NT2/D1 (cell line): Measurements from ENCODE around the gene CCSER1.

Experiments used
- DNase-seq: peaks from one replicate; pipeline ENCODE4 v3.0.0-alpha.2; 2011; ENCODE audit warnings: low read depth, low spot score
- H3K27me3 ChIP-seq: 2 replicates; pipeline ENCODE4 v1.6.0; 2011; ENCODE audit warnings: mild to moderate bottlenecking; ENCODE audit not compliant: insufficient read length, insufficient read depth
- H3K36me3 ChIP-seq: 2 replicates; pipeline ENCODE4 v1.6.1; 2011; ENCODE audit warnings: mild to moderate bottlenecking, low read length, mixed read lengths; ENCODE audit not compliant: insufficient read depth, insufficient read length
- H3K4me1 ChIP-seq: 2 replicates; pipeline ENCODE4 v1.5.1; 2011; ENCODE audit not compliant: insufficient read depth, insufficient read length
- H3K4me3 ChIP-seq: 2 replicates; pipeline ENCODE4 v1.5.1; 2011; ENCODE audit warnings: low read depth; ENCODE audit not compliant: insufficient read length
- H3K9ac ChIP-seq: 2 replicates; pipeline ENCODE4 v1.6.0; 2011; ENCODE audit warnings: low read depth; ENCODE audit not compliant: insufficient read length
- H3K9me3 ChIP-seq: 2 replicates; pipeline ENCODE4 v1.5.1; 2011; ENCODE audit warnings: mild to moderate bottlenecking, low read length; ENCODE audit not compliant: insufficient read depth
- SUZ12 ChIP-seq: IDR thresholded peaks from 2 replicates; pipeline ENCODE4 v1.6.1; 2011; ENCODE audit not compliant: insufficient read length, insufficient read depth; ENCODE audit errors: extremely low read depth
- YY1 ChIP-seq: IDR thresholded peaks from 2 replicates; pipeline ENCODE4 v1.6.1; 2011; ENCODE audit not compliant: insufficient read length, insufficient read depth
- ZNF274 ChIP-seq: IDR thresholded peaks from 2 replicates; pipeline ENCODE4 v1.6.1; 2011; ENCODE audit warnings: mild to moderate bottlenecking, low read depth, low read length

CCSER1 gene

DNA sequence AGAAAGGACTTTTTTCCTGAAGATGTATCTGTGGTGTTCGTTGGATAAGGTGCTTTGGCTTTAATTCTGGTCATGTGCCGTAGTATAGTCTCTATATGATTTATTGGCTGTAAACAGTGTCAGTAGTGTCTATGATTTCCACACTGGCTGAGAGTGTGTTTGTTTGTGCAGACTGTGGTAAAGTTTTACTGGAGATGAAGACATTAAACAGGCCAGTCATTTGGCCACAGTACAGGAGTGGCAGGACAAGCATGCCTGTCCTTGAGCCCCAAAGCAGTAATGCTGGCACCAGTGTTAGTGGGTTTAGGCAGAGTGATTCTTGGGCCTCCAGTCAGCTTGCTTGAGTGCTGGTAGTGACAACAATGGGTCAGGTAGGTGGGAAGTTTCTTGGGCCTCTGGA is 1152.7 kb downstream of the CCSER1 start:
- Histone ChIP-seq H3K27me3 (no peaks in the 10 kb centered on the region), H3K4me1 (no peaks in the 10 kb centered on the region), H3K9ac (no peak overlapping the region), H3K4me3 (no peak overlapping the region), H3K36me3 (no peaks in the 10 kb centered on the region), H3K9me3 (no peaks in the 10 kb centered on the region)
- no peak for DNase-seq
- TF ChIP-seq SUZ12, result no peak
- TF ChIP-seq YY1, result no peak
- TF ChIP-seq ZNF274, result no peak

DNA sequence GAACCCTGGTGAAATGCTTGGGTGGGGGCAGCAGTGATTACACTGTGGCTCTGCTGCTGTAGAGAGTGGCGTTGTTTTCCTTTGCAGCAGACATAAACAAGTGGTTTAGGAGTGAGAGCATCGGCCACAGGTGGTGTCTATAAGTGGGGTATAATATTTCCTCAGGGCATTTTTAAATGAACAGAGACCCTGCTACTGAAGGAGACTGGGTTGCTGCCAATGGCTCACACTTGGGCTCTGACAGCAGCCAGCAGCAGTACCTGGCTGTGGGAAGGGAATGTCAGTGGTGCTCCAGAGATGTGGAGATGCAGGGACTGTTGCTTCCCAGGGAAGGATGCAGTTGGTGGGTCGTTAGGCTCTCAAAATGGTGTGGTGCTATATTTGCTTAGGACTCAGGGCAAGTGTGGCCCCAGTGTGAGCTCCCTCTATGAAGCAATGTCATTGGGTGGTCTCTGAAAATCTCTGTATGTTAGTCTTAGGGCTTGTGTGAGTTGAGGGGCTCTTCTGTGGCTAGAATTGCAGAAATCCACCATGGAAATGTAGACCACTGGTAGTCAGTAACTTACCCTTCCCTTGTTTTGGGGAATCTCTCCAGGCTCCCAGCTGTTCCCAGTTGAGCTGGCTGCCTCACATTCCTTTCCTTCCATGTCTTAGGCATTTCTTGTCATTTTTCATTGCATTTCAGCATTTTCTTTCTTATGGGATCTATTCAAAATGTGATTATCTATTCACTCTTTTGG is 1153.5 kb downstream of the CCSER1 start:
- no peaks in the 10 kb centered on the region for H3K36me3 ChIP-seq
- no peaks in the 10 kb centered on the region for H3K4me1 ChIP-seq
- H3K9ac ChIP-seq, result no peak overlapping the region
- no peaks in the 10 kb centered on the region for H3K9me3 ChIP-seq
- TF ChIP-seq SUZ12 (no peak), ZNF274 (no peak), YY1 (no peak)
- no peaks in the 10 kb centered on the region for H3K27me3 ChIP-seq
- no peak overlapping the region for H3K4me3 ChIP-seq
- no peak for DNase-seq

DNA sequence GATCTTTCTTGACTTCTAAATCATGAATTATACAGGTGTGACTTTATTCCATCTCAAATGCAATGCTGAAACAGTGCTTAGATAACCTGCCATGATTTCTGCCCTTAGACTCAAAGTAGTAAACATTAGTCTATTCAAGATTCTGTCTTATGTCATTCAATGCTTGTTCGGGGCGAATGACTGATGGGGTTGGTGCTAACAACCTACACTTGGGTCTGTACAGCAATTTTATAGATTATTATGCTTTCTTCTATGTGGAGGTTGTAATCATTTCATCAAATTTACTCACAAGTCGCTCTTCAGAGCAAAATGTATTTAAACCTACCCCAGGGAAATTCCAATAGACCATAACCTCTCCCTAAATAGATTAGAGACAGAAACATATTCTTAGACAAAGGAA is 1155.0 kb downstream of the CCSER1 start:
- Histone ChIP-seq H3K9me3 (no peaks in the 10 kb centered on the region), H3K9ac (no peak overlapping the region), H3K27me3 (no peaks in the 10 kb centered on the region), H3K4me3 (no peak overlapping the region), H3K36me3 (no peaks in the 10 kb centered on the region), H3K4me1 (no peaks in the 10 kb centered on the region)
- no peak for DNase-seq
- TF ChIP-seq ZNF274 (no peak), YY1 (no peak), SUZ12 (no peak)

DNA sequence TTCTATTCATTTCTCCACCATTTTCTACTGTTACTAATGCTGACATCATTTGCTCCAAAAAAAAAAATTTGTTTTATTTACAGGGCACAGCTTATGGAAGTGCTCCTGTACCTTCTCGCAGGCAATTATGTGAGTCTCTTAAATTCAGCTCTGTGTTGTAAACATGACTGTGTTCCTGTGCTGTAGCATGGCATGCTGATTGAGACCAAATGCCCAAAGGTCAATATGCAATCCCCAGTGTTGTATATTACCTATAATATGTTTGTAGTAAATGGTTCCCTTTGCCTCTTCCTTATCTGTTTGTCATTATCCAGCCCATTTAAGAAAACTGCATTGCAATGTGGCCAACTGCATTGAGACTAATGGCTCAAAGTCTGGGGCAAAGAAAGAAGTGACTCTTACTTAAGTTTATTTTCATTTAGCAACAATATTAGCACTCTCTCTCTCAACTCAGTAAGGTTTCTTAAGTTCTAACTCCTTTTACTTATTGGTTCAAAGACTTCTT is 1156.6 kb downstream of the CCSER1 start:
- H3K4me1 ChIP-seq, result no peaks in the 10 kb centered on the region
- no peaks in the 10 kb centered on the region for H3K36me3 ChIP-seq
- no peak overlapping the region for H3K9ac ChIP-seq
- H3K4me3 ChIP-seq, result no peak overlapping the region
- no peaks in the 10 kb centered on the region for H3K9me3 ChIP-seq
- H3K27me3 ChIP-seq, result no peaks in the 10 kb centered on the region
- TF ChIP-seq SUZ12 (no peak), ZNF274 (no peak), YY1 (no peak)
- DNase-seq, result no peak

DNA sequence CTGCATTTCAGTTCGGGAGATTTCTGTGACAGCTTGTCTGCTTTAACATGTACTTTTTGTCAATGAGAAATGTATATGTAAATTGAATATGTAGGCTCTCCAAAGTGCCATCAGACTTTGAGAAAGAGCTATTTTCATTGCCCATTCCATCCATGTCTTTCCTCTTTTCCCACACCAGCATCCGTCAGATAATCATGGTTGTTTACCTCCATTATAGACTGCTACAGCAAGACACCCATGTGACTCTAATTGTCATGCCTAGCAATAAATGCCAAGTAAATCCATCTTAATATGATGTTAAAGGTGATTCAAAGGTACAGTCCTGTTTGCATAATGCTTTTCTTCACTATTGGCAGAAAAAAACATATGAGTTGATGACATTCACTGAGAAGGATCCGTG is 1157.3 kb downstream of the CCSER1 start:
- no peak for DNase-seq
- H3K9ac ChIP-seq, result no peak overlapping the region
- no peaks in the 10 kb centered on the region for H3K9me3 ChIP-seq
- H3K36me3 ChIP-seq, result no peaks in the 10 kb centered on the region
- H3K4me1 ChIP-seq, result no peaks in the 10 kb centered on the region
- H3K27me3 ChIP-seq, result no peaks in the 10 kb centered on the region
- no peak for TF ChIP-seq ZNF274
- TF ChIP-seq SUZ12, result no peak
- no peak for TF ChIP-seq YY1
- H3K4me3 ChIP-seq, result no peak overlapping the region

DNA sequence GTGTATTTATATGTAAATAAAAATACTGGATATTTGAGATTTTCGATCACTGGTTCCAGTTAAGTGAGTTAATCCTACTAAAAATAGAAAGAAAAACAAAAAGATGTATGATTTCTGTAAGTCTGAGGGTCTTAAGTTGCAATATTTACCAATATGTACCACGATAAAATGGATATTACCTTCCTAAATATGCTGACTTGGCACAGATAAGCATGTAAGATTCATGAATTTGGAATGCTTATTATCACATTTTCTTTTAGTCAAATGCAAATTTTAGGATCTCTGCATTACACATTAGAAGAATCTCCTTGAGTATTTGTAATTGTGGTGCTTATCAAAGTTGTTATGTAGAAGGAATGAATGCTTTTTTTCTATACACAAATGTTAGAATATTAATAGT is 1158.3 kb downstream of the CCSER1 start:
- Histone ChIP-seq H3K4me1 (no peaks in the 10 kb centered on the region), H3K36me3 (no peaks in the 10 kb centered on the region), H3K4me3 (no peak overlapping the region), H3K9me3 (no peaks in the 10 kb centered on the region), H3K9ac (no peak overlapping the region), H3K27me3 (no peaks in the 10 kb centered on the region)
- DNase-seq, result no peak
- TF ChIP-seq SUZ12 (no peak), YY1 (no peak), ZNF274 (no peak)

DNA sequence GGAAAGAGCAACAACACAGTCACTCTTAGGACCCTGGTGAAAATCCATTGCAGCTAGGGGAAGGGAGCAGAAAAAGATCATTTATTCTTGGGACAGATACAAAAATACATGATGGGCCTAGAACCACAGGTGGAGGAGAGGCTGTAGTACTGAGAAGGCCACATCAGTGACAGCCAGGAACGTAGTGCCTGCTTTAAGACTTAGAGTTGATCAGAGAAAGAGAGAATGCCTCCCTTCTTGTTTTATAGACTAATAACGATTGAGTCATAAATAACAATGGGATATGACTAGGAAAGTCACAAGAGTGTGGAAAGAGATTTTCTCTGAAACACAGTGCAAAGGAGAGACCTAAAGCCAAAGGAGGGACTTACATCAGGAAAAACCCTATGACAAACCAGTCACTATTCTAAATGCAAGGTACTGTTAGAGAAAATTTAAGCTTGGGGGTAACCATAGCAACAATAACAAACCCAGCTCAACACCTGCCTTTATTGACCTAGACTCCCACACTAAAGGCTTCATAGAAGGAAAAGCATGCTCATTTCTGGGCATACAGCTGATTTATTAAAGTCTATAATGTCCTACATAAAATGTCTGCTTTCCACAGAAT is 1161.6 kb downstream of the CCSER1 start:
- Histone ChIP-seq H3K4me3 (no peak overlapping the region), H3K27me3 (no peaks in the 10 kb centered on the region), H3K36me3 (no peaks in the 10 kb centered on the region), H3K4me1 (no peaks in the 10 kb centered on the region), H3K9me3 (no peaks in the 10 kb centered on the region), H3K9ac (no peak overlapping the region)
- no peak for DNase-seq
- TF ChIP-seq YY1, result no peak
- TF ChIP-seq ZNF274, result no peak
- TF ChIP-seq SUZ12, result no peak
